HepG2 (cell line): ENCODE measurements around the gene C4orf54. TPM values are rescaled to one million over a fixed set of nuclear protein-coding genes. Genes with fewer than 3 reads are reported as not detected.

Experiments used
- ATAC-seq: fragments of 200-7000 bp; cut with Tn5 transposase; 3 replicates; pipeline ENCODE4 v1.9.1; 2020; ENCODE audit warnings: mild to moderate bottlenecking, moderate library complexity
- BruUV-seq: library from RNA; stranded (reverse); fragments of 400-500 nt; replicated peaks from 2 replicates; lab custom pipeline; 2021; lab: Mats Ljungman, UMichigan
- CTCF ChIA-PET: fragments of 300-600 bp; formaldehyde crosslinking; extraction: SDS; loops from one replicate; lab custom pipeline; 2021; ENCODE audit warnings: low total read pairs, inconsistent platforms, low intra/inter-chr PET ratio; lab: Yijun Ruan, JAX
- POLR2A ChIA-PET: fragments of 350-600 bp; sonication (Branson Sonifier 250); formaldehyde crosslinking; loops from one replicate; lab custom pipeline; 2020; ENCODE audit warnings: antibody characterized with exemption, inconsistent platforms; lab: Yijun Ruan, JAX
- DNase-seq: peaks from one replicate; pipeline ENCODE4 v3.0.0-alpha.2; 2015; ENCODE audit warnings: low spot score
- FAIRE-seq: peaks from 3 replicates; lab custom pipeline; 2011; peaks lifted over from hg19 to GRCh38; lab: Jason Lieb, UNC
- H2AFZ ChIP-seq: one replicate; pipeline ENCODE4 v1.6.1; 2011; ENCODE audit warnings: low read length, inconsistent platforms
- H3K27ac ChIP-seq: fragments of 300-600 bp; 3 replicates; pipeline ENCODE4 v1.8.0; 2011; ENCODE audit warnings: mixed run types, mild to moderate bottlenecking, mixed read lengths, low read length, inconsistent platforms; ENCODE audit not compliant: insufficient read depth; ENCODE audit errors: extremely low read length
- H3K27me3 ChIP-seq, 2 experiments: fragments of 200-600 bp in 1 of 2; 2 replicates in 1 of 2; 3 replicates in 1 of 2; pipeline versions ENCODE4 v1.6.0 to v1.8.0; 2011; ENCODE audit warnings: low read length in 2 of 2, mild to moderate bottlenecking in 2 of 2, moderate library complexity in 2 of 2, inconsistent platforms in 1 of 2; ENCODE audit not compliant: insufficient read depth in 2 of 2, control insufficient read depth in 1 of 2
- H3K36me3 ChIP-seq, 2 experiments: fragments of 200-600 bp in 1 of 2; replicated peaks in 1 of 2; 2 replicates in 1 of 2; 3 replicates in 1 of 2; pipeline versions ENCODE4 v1.5.1 to v1.8.0; 2011; ENCODE audit warnings: low read length in 2 of 2, inconsistent platforms in 1 of 2; ENCODE audit not compliant: insufficient read depth in 2 of 2, control insufficient read depth in 1 of 2
- H3K4me1 ChIP-seq: 2 replicates; pipeline ENCODE4 v1.5.1; 2012; ENCODE audit warnings: low read length, inconsistent platforms; ENCODE audit not compliant: insufficient read depth
- H3K4me2 ChIP-seq: 2 replicates; pipeline ENCODE4 v1.6.0; 2011; ENCODE audit warnings: low read depth, low read length, inconsistent platforms
- H3K4me3 ChIP-seq, 3 experiments: fragments of 200-600 bp in 1 of 3; sonication (generic), shearing (Covaris generic) in 1 of 3; replicated peaks in 1 of 3; 2 replicates each; pipeline ENCODE4 v1.5.1; 2011 to 2016; ENCODE audit warnings: low read length in 3 of 3, inconsistent platforms in 2 of 3, low read depth in 2 of 3, mild to moderate bottlenecking in 2 of 3, control low read depth in 1 of 3, mixed read lengths in 1 of 3; ENCODE audit not compliant: insufficient read depth in 1 of 3
- H3K79me2 ChIP-seq: one replicate; pipeline ENCODE4 v1.6.1; 2011; ENCODE audit warnings: low read length, inconsistent platforms; ENCODE audit not compliant: insufficient read depth
- H3K9ac ChIP-seq: 2 replicates; pipeline ENCODE4 v1.6.0; 2011; ENCODE audit warnings: mild to moderate bottlenecking, low read depth, low read length, inconsistent platforms; ENCODE audit not compliant: insufficient read depth
- H3K9me3 ChIP-seq: 2 replicates; pipeline ENCODE4 v1.5.1; 2012; ENCODE audit warnings: mild to moderate bottlenecking, low read length
- H4K20me1 ChIP-seq: 2 replicates; pipeline ENCODE4 v1.6.0; 2011; ENCODE audit warnings: inconsistent platforms, mild to moderate bottlenecking, low read length, moderate library complexity; ENCODE audit not compliant: insufficient read depth
- FOXP1 ChIP-seq, 2 experiments: fragments of 450-650 bp in 1 of 2; IDR thresholded peaks; 2 replicates each; pipeline ENCODE4 v1.6.1; 2017 to 2018; ENCODE audit warnings: antibody characterized with exemption in 1 of 2
- GPN1 ChIP-seq: sonication (generic); formaldehyde crosslinking; IDR thresholded peaks from 2 replicates; pipeline ENCODE4 v1.5.1; 2020; ENCODE audit warnings: missing genetic modification reagents, borderline replicate concordance
- MTF1 ChIP-seq: sonication (generic); formaldehyde crosslinking; IDR thresholded peaks from 2 replicates; pipeline ENCODE4 v1.5.0; 2020; ENCODE audit warnings: missing genetic modification reagents
- NFIB ChIP-seq: sonication (generic); formaldehyde crosslinking; IDR thresholded peaks from 2 replicates; pipeline ENCODE4 v1.9.0; 2021; ENCODE audit warnings: missing genetic modification reagents, mild to moderate bottlenecking, borderline replicate concordance
- TCF12 ChIP-seq, 2 experiments: fragments of 450-650 bp in 1 of 2; sonication (generic) in 1 of 2; formaldehyde crosslinking in 1 of 2; IDR thresholded peaks; 2 replicates each; pipeline versions ENCODE4 v1.6.1 to v1.8.0; 2017 to 2022; ENCODE audit warnings: antibody characterized with exemption in 1 of 2, mild to moderate bottlenecking in 1 of 2, missing genetic modification reagents in 1 of 2, moderate library complexity in 1 of 2
- ZNF275 ChIP-seq: sonication (generic); formaldehyde crosslinking; IDR thresholded peaks from 2 replicates; pipeline ENCODE4 v1.8.0; 2022; ENCODE audit warnings: missing genetic modification reagents, mild to moderate bottlenecking, inconsistent platforms, borderline replicate concordance
- ZNF281 ChIP-seq: sonication (generic); formaldehyde crosslinking; IDR thresholded peaks from 2 replicates; pipeline ENCODE4 v1.4.0; 2020; ENCODE audit warnings: missing genetic modification reagents, borderline replicate concordance
- ZNF484 ChIP-seq: sonication (generic); formaldehyde crosslinking; IDR thresholded peaks from 2 replicates; pipeline ENCODE4 v1.5.1; 2020; ENCODE audit warnings: mild to moderate bottlenecking, low read depth, missing genetic modification reagents, borderline replicate concordance
- WGBS: methylation state at CpG from one replicate; pipeline ENCODE4 v1.1.6; 2017; ENCODE audit warnings: low lambda C conversion rate; 5-methylcytosine and 5-hydroxymethylcytosine counted together
- in situ Hi-C: cut with HindIII; loops from 2 replicates; pipeline ENCODE4 v1.10.0; 2017; ENCODE audit warnings: low pct_unique_long_range_greater_than_20kb; ENCODE audit not compliant: extremely low pct_ligation_motif_present
- intact Hi-C: fragments of 100-400 bp; cut with micrococcal nuclease; formaldehyde crosslinking; loops from one replicate; pipeline ENCODE4 v1.10.0; 2022; ENCODE audit not compliant: unreplicated experiment
- polyA plus RNA-seq, 8 experiments: library from polyadenylated mRNA; depleted of rRNA in 3 of 8; stranded (reverse) in 7 of 8; unstranded in 1 of 8; fragments of >200 nt; fragmentation: Illumina TruSeq in 4 of 8; extraction: Trizol in 4 of 8; gene quantifications; 2 replicates each; pipeline versions ENCODE4 v1.2.1 to v1.2.3, GENCODE V29; 2011 to 2016; ENCODE audit warnings: low read depth in 4 of 8, missing spikeins in 1 of 8, mixed read lengths in 1 of 8; ENCODE audit not compliant: insufficient read depth in 1 of 8
- total RNA-seq, 5 experiments: library from RNA; depleted of rRNA; stranded (reverse); fragments of >200 nt; fragmentation: Illumina TruSeq; extraction: Trizol; gene quantifications; 2 replicates each; pipeline ENCODE4 v1.2.3, GENCODE V29; 2016; ENCODE audit warnings: low read depth in 1 of 5

C4orf54 gene
- total and polyA plus RNA-seq, 2 of the 13 experiments (the other 11 are each of a cell fraction or from before 2014, with no cell fraction given), result not detected

- Histone ChIP-seq H3K4me1 (no peaks in the 10 kb centered on the region), H4K20me1 (no peaks in the 10 kb centered on the region), H3K27me3 (no peaks in the 10 kb centered on the region), H3K9me3 (no peaks in the 10 kb centered on the region), H3K9ac (no peak overlapping the region), H3K4me3 (no peak overlapping the region), H2AFZ (no peak overlapping the region), H3K4me2 (no peak overlapping the region), H3K36me3 (peaks cover 10 to 63% of the 10 kb centered on the region in 2 experiments; a peak in 4 of 5 replicates), H3K27ac (no peak overlapping the region), H3K79me2 (no peaks in the 10 kb centered on the region)
- ATAC-seq (no peak), DNase-seq (no peak), FAIRE-seq (no peak)
- in situ Hi-C loops, result no loop called here
- no TSS peak for BruUV-seq
- no peak for TF ChIP-seq FOXP1 (IDR thresholded peaks at IDR 0.05)
- no peak for TF ChIP-seq FOXP1 (CRISPR knock-in tag; IDR thresholded peaks at IDR 0.05)
- TF ChIP-seq GPN1 (CRISPR knock-in tag), result no peak
- no peak for TF ChIP-seq ZNF484 (CRISPR knock-in tag)
- TF ChIP-seq MTF1 (CRISPR knock-in tag), result no peak
- no peak for TF ChIP-seq NFIB (CRISPR knock-in tag)
- no peak for TF ChIP-seq TCF12 (IDR thresholded peaks at IDR 0.05)
- TF ChIP-seq TCF12 (CRISPR knock-in tag; IDR thresholded peaks at IDR 0.05), result no peak
- no peak for TF ChIP-seq ZNF281 (CRISPR knock-in tag)
- TF ChIP-seq ZNF275 (CRISPR knock-in tag), result no peak
- ChIA-PET CTCF (no interaction called here), POLR2A (interaction anchor here (1.1 kb wide), 1 partner anchor 11 kb away, joined by 3 read pairs; no protein-coding TSS in a partner anchor)
- 86% methylated on average over 1 of the region's 1 CpG for WGBS
- intact Hi-C loops, result no loop called here
Measured at GRCh38 chr4:99614491-99614890, 43.1 kb downstream of the C4orf54 start.
